HG02610 (cell line): Measurements from ENCODE around the gene WDR75.

Experiments used
- ATAC-seq: cut with Tn5 transposase; IDR thresholded peaks from one replicate; pipeline ENCODE4 v1.9.1; 2021; ENCODE audit warnings: mild to moderate bottlenecking, moderate library complexity; ENCODE audit not compliant: unreplicated experiment

WDR75 gene

DNA sequence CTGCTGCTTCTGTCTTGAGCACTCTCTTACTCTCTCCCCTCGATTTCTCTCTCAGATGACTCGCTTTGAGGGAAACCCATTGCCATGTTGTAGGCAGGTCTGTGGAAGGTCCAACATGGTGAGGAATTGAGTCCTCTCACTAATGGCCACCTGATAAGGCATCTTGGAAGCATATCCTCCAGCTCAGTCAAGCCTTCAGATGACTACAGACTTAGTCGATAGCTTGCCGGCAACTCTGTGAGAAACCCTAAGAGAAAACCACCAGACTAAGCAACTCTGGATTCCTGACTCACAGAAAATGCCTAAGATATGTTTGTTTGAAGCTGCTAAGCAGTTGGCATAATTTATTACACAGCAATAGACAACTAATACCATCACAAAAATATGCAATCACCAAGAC lies 51.2 kb downstream of the WDR75 start:
- ATAC-seq = no peak

DNA sequence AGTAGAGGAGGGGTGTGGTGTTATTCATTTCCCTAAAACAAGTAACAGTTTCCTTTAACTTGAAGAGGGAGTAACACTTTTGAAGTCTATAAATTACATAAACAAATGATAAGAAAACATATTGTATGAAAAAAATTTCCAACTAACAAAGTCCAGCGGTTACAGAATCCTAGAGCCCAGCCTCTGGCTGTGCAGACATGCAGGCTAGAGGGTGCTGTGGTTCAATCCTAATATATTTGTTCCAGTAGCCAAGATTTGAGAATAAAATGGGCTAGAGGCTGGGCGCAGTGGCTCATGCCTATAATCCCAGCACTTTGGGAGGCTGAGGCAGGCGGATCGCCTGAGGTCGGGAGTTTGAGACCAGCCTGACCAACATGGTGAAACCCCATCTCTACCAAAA lies 56.9 kb downstream of the WDR75 start:
- no peak for ATAC-seq

DNA sequence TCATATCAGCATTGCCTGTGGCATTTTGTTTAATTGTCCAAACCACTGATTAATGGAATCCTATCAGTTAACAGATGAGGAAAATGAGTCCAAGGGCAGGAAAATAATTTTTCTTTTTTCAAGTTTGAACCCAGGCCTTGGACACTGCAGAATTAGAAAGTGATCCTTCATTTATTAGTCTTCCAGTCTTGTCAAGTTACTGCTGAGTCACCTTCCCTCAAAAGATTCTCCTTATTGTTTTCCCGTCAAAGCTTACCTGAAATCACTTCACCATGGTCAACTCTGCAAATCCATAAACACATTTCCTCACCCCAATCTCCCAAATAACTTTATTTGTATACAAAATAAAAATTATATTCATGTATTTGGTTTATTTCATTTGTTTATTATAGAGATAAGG lies 57.9 kb downstream of the WDR75 start:
- ATAC-seq = no peak

DNA sequence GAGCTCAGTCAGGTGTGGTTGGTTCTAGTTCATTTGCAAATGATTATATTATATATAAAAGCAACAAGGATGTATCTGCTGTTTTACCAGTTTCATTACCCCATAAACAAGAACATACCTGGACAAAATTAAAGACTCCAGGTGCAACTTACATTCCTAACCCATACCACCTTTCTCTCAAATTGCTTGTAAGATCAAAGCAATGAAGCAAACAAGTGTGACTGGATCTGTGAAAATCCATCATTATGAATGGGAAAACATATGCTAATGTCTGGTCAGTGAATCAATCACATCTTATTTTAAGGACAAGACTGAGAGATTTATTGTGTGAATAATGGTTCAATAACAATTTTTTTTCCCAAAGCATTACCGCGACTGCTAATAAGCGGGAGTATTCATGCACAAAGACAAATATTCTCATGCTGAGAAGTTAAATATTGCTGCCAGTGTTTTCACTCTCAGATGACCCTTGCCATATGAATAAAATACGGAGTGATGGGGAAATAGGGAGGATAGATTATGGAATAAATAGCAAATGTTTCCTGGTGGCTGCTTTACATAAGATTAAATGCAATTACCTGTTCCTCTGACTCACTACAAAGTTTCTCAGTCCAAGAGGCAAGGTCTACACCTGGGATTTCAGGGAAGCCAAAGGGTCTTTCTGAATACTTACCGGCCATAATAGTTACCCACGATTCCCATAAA lies 59.3 kb downstream of the WDR75 start:
- ATAC-seq = no peak

DNA sequence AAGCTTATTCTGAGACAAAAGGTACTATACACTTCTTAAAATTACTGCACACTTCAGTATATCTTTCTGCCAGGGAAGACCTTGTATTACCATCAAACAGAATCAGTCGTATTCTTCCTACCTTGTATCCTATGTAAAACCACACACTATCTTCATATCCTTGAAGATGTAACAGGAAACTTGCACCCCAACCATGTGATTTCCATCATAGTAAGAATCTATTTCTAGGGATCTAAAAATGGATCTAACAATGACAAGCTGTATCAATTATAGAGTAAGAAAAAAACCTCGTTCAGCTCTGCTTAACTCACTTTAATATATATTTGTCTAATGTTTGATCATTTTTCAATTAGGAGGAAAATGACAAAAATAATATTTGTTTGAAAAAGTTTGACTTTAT lies 60.2 kb downstream of the WDR75 start:
- no peak for ATAC-seq

DNA sequence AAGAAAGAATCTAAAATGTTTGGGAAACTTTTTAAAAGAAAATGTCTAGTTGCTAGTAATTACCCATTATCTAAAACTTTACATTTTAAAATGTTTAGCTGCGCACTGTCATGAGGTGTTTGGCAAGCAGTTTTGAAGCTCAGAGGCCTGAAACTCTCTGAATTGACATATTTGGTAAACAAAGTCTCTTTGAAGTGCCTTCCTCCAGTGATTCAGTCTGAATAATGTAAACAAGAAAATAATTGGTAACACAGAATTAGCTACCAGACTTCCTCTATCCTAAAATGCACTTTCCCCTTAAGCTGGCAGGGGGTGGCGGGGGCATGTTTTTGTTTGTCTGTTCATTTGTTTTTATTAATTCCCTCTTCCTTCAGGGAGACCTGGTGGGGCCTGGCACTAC lies 61.4 kb downstream of the WDR75 start:
- no peak for ATAC-seq

DNA sequence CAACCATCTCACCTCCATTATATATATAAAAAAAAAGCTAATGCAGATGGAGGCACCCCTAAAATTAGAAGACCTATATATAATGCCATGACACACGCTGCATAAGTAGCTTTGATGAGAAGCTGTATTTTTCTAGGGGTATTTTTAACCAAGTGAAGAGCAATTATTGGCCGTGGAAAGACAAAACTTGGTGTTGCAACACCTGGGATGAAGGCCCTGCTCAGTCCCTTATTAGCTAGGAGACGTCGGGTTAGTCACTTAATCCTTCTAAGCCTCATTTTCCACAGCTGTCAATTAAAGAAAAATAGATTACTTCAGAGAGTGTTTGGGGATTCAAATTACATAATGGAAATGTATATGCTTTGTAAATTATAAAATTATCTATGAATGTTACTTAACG lies 63.0 kb downstream of the WDR75 start:
- no peak for ATAC-seq

DNA sequence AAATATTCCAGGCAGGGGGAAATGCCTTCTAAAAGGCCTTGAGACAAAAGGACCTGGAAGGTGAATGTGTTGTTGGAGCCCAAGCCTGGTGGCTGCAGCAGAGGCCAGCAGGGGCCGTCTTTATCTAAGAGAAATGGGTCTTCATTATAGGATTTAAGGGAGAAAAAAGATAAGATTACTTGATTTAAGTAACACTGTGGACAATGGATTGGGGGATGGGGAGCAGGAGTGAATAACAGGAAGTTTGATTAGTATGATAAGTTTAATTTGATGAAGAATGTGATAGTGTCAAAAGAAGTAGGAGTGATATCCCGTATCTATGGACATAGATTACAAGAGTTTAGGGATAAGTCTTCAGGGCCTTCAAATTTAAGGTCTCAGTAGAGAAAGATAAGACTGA lies 64.2 kb downstream of the WDR75 start:
- no peak for ATAC-seq

DNA sequence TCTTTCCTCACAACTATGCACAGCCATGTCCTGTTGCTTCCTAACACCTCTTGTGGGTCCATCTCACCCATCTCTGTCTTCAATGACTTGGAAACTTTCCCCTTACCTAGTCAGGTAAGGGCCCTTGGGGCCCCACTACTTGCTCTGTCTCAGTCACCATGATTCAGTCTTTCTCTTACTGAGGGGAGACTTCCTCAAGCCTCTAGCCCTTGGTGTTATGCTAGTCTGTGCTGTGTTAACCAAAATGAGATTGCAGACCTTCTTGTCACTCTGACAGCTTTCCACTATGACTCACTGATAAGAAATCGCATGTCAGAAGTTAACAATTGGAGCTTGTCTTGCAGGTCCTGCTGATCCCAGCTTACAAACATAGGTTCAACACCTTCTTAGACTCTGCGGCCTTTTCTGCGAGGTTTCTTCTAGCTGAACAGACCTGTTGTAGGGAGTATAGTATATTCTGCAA lies 65.3 kb downstream of the WDR75 start:
- ATAC-seq = no peak

DNA sequence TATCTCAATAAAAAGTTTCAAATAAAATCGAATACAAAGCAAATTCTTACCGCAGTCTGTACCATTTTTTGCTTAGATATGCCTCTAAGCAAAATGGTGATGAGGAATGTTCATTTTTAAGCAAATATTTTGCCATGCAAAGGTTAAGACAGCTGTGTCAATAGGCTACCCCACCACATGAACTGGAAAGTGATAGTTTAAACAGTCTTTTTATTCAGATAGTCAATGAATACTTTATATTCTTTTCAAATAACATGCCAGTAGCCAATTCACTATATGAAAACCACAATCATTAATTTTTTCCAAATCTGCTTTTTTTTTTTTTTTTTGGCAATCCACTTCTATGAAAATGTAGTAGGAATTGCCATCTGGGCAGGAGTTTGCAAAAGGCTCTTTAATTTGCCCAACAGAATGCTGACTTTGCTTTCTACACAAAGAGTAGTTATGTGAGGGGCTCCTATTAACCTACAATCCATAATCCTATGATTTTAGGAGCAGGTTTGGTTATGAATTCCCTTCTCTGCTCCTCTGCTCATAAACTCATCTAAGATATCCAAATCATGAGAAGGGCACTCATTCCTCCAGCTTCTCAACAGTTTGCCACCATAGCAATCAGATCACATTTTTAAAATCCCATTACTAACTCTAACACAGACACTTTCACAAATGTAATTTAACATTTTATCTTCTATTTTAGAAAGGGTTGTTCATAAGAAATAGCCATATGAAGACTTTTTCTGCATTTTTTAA lies 70.1 kb downstream of the WDR75 start:
- ATAC-seq = no peak

DNA sequence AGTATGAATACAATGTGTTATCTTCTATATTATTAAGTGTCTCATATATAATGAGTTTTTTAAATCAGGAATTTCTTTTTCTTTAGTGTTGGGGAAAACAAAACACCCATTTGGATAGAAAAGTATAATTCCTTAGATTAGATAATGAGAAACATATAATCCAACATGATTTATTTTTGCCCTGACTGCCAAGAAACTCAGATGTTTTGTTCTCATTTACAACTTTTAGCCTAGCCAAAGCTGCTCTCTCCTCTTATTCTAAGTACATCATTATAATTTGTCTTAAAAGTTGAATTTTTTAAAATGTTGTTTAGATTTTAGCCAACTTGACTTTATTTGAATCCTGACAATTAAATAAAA lies 70.7 kb downstream of the WDR75 start:
- no peak for ATAC-seq

DNA sequence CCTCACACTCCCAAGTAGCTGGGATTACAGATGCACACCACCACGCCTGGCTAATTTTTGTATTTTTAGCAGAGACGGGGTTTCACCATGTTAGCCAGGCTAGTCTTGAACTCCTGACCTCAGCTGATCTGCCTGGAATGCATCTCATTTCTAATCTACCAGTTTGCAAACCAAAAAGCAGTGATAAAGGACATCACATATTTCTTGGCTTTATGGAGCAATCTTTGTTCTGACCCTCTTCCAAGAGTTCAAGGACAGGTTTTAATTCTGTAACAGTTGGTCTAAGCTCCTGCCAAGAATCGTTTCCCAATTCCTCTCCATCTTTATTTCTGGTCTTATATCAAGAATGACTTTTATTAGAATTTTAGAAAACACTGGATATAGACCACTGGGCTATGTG lies 71.6 kb downstream of the WDR75 start:
- no peak for ATAC-seq

DNA sequence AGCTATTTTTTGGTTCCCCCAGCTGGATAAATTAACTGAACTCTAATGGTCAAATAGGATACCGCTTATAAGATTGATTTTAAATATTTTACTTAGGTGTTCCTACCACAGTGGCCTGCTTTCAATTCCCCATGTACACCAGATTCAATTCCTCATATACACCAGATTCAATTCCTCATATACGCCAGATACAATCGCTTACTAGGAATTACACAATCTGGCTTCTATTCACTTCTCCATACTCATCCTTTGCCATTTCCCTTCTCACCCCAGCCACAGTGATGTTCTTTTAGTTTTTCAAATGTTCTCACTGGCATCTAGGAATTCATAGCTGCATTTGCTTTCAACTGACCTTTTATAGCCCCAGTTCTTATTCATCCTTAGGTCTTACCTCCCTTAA lies 72.8 kb downstream of the WDR75 start:
- no peak for ATAC-seq

DNA sequence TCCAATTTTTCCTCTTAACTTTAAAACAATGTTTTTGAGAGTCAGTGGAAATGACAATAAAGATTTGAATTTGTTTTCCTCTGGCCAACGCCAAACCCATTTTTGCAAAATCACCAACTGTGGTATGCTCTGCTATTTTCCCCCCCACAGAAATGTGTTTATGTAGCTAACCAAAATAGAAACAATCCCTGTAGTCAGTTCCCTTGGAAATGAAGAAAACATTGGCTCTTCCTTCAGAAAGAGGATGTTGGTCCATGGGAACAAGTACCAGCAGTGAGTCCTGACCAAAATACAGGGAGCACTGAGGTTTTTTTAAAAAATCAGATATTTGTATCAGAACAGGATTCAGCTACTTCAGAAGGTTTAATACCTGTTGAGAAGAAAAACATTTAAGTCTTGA lies 74.0 kb downstream of the WDR75 start:
- ATAC-seq = no peak

DNA sequence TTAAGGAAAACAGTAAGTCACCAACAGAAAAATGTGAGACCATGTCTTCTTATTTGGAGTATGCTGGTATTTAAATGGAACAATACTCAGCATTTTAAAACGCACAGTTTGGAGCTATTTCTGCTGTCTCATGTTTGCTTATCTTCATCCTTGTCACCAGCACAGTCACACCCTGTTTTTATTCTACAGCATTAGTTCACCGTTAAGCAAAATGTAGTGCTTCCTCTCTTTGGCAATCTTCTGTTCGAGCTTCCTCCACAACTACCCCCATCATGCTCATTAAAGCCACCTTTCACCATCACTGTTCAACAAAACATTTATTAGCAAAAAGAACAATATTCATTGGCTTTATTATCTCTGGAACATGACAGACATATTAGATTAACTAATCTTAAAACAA lies 75.3 kb downstream of the WDR75 start:
- no peak for ATAC-seq

DNA sequence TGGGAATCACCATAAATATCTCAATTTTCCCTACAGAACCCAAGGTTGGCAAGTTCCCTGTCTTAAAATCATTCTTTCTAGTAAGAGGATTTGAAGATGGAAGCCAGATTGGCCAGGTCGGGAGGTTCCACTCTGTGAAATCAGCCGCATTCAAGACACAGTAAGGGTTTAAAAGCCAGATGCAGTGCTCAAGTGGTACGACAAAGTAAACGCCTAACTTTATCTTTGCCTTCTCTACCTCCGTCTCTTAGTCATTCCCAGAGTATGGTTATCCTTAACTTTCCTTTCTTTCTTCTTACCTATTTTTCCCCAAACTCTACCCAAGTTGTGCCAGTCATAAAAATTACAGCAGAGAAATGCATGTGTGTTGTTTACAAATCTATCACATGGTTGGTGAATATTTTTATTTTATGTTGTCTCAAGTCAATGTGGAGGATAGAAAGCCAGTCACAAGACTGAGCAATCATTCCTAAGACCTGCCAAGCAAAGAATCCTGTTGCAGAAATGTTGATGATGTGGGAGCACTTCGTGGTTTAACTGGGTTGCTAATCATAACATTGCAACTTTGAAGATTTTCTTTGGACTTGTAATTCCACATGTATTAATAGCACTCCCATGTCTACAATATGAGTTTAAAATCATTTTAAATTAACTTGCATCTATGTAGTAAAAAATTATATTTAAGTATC lies 76.7 kb downstream of the WDR75 start:
- ATAC-seq = no peak

DNA sequence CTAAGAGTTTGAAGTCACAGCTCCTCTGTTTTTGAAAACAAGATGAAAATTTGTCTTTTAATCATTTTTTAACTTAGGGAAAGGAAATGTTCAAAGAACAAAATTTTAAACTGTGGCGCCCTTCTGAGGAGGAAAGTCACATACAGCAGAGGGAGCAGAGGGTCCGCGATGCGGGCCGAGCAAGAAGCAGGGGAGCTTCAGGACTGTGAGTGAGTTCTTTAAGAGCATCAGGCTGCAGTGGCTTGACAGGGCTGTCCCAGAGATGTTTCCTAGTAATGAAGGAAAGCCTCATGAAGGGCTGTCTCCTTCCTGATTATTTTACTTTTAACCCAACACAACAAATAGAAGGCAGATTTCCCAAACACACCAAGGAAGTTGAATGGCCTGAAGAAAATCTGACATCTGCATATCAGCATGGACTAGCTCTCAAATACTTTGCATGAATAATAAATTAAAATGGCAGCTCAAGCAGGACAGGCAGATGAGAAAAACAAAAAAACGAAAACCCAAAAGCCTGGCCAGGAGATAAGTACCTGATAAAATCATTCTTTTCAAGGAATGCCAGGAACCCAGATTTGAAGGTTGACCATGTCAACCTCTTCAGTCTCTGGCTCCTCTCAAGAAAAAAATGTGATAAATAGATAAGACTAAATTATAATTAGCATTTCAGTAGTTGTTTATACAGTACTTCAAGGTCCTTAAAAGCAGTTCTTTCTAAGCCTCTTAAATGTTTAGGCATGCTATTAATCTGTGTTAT lies 78.5 kb downstream of the WDR75 start:
- no peak for ATAC-seq

DNA sequence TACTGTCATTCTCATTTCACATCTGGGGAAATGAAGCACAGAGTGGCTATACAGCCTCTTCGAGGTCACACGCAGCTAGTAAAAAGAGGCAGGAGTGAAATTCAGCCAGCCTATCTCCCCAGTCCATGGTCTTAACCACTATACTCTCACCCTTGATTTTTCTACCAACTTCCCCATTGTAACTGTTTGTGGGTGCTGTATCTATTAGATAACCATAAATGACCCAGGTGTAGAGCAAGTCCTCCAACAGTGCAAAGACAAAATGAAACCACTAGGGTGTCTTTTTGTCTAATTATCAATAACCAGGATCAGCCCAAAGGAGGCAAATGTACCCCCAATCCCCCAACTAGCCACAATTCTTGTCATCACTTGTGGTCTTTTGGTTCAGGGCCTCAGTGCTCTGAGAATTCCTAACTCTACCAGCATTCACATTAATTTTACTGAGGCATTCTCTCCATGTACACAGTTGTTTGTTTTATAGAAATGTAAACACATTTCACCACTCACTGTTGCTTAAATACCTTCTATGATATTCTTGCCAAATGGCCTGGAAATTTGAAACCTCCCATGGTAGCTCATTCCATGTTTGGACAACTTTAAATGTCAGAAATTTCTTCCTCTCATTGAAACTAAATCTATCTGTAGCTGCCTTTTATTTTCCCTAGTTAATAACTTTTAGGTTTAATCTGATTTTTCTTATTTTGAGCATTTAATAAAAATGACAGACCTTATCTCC lies 80.6 kb downstream of the WDR75 start:
- no peak for ATAC-seq

DNA sequence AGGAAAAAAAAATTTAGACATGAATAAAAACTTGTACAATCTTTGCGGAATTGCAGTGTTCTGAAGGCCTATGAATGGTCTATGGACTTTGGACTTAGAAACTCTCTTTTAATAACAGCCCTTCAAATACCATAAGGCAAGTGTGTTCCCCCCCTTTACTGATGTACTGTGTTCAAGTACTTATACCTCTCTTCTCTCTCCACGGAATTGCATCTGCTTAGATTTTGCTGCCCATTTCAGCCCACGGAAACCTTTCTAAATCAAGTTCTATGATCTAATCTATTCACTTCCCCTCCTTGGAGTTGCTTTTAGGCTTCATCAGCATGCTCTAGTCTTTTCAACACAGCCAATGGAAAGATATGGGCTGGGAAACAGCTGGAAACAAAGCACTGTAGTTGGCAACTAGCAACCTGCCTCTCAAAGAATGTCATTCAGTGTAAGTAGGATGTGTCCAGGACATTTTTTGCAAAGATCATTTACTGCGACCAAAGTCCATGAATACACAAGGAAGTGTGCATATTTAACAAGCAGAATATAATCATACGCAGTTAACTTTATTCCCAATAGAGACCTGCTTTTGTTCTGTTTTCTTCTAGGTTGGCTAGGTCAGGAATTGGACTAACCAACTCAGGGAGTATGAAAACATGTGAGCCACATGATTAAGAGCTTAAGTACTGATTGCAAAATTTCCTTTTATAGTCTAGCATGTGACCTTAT lies 81.3 kb downstream of the WDR75 start:
- no peak for ATAC-seq

DNA sequence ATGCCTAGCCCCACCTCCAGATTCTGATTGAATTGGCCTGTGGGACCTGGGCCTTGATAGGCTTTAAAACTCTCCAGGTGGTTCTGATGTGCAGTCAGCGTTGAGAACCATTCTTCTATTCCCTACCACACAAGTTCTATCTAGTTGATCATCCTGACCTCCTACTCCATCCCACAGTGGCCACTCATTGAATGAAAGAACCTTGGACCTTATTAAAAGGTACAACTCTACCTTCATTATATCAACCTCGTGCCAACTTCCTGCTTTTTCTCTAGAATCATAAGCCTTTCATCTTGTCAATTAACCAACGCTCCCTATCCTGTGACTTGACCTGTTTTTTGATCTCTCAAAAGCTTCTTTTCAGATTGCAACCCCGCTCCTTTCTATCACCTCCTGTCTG lies 83.5 kb downstream of the WDR75 start:
- no peak for ATAC-seq
